Spinal cord (tissue), 10 donors: ENCODE measurements around the gene GRM8. TPM values are rescaled to one million over a fixed set of nuclear protein-coding genes. Genes with fewer than 3 reads are reported as not detected.
"Not testable (repeated sequence)": the region's sequence is repeated elsewhere in the genome, so short reads cannot be mapped to it uniquely, and the experiment has no call there.

Source experiments
- DNase-seq, 6 donors: peaks; one replicate each; pipeline versions ENCODE4 v3.0.0 to v3.0.0-alpha.2; 2013 to 2015; ENCODE audit warnings: low spot score in 6 of 6, low read depth in 4 of 6
- H3K27ac ChIP-seq: one replicate; pipeline ENCODE4 v1.5.1; 2013; ENCODE audit warnings: low read depth, low read length, control low read depth
- H3K27me3 ChIP-seq: one replicate; pipeline ENCODE4 v1.6.1; 2013; ENCODE audit warnings: low read length; ENCODE audit not compliant: control insufficient read depth, insufficient read depth
- H3K36me3 ChIP-seq: one replicate; pipeline ENCODE4 v1.6.1; 2013; ENCODE audit warnings: low read length; ENCODE audit not compliant: control insufficient read depth, insufficient read depth
- H3K4me1 ChIP-seq: one replicate; pipeline ENCODE4 v1.6.1; 2013; ENCODE audit warnings: low read length; ENCODE audit not compliant: control insufficient read depth, insufficient read depth
- H3K4me3 ChIP-seq: one replicate; pipeline ENCODE4 v1.5.1; 2013; ENCODE audit warnings: low read depth, low read length, control low read depth
- H3K9me3 ChIP-seq: one replicate; pipeline ENCODE4 v1.6.1; 2013; ENCODE audit warnings: low read length; ENCODE audit not compliant: control insufficient read depth, insufficient read depth
- WGBS: methylation state at CpG from one replicate; pipeline ENCODE4 v1.1.5; 2013; ENCODE audit warnings: missing lambda C conversion rate; ENCODE audit not compliant: insufficient coverage; 5-methylcytosine and 5-hydroxymethylcytosine counted together
- polyA plus RNA-seq, 2 donors: library from polyadenylated mRNA; unstranded; fragments of 120-200 nt; gene quantifications; one replicate each; pipeline ENCODE4 v1.2.1, GENCODE V29; 2013; ENCODE audit not compliant: insufficient read length in 2 of 2
- total RNA-seq, 2 donors: library from RNA; depleted of rRNA in 1 of 2; stranded (reverse); fragments of 120-200 nt in 1 of 2; fragments of >200 nt in 1 of 2; gene quantifications; one replicate each; pipeline versions ENCODE4 v1.2.3 to v1.2.4, GENCODE V29; 2013 to 2014
- donor health status: healthy.

GRM8 gene
- total and polyA plus RNA-seq, 4 donors: 15.6 to 26.1 (median 20.7) TPM

- Histone ChIP-seq H3K27me3 (no peaks in the 10 kb centered on the region), H3K9me3 (no peaks in the 10 kb centered on the region), H3K27ac (no peak overlapping the region), H3K4me1 (no peaks in the 10 kb centered on the region), H3K4me3 (no peak overlapping the region), H3K36me3 (no peaks in the 10 kb centered on the region)
- DNase-seq: no peak
These were observed 321.2 kb downstream of the GRM8 start for GRCh38 chr7:126931581-126931980.

- no peaks in the 10 kb centered on the region for H3K4me1 ChIP-seq
- no peaks in the 10 kb centered on the region for H3K9me3 ChIP-seq
- no peak for DNase-seq
- H3K27ac ChIP-seq: no peak overlapping the region
- no peak overlapping the region for H3K4me3 ChIP-seq
- WGBS: 74% methylated on average over 2 of the region's 2 CpGs
- no peaks in the 10 kb centered on the region for H3K27me3 ChIP-seq
- H3K36me3 ChIP-seq: no peaks in the 10 kb centered on the region
These were observed 322.6 kb downstream of the GRM8 start for GRCh38 chr7:126930166-126930565.

GRCh38 chr7:126924477-126924876, 328.3 kb downstream of the GRM8 start:
- no peak for DNase-seq

GRCh38 chr7:126911627-126912026, 341.1 kb downstream of the GRM8 start:
- 100% methylated on average over 1 of the region's 4 CpGs for WGBS
- not testable (repeated sequence) for H3K4me1 ChIP-seq, H3K27me3 ChIP-seq, DNase-seq, H3K4me3 ChIP-seq, H3K36me3 ChIP-seq, H3K9me3 ChIP-seq, H3K27ac ChIP-seq

More at GRCh38 chr7:126924477-126924876, 328.3 kb downstream of the GRM8 start:
- Histone ChIP-seq H3K27me3 (no peaks in the 10 kb centered on the region), H3K4me1 (no peaks in the 10 kb centered on the region), H3K36me3 (no peaks in the 10 kb centered on the region), H3K4me3 (no peak overlapping the region), H3K27ac (no peak overlapping the region), H3K9me3 (no peaks in the 10 kb centered on the region)
- WGBS: no CpG with 5 or more reads among the region's 2 CpGs

GRCh38 chr7:126908564-126908963, 344.2 kb downstream of the GRM8 start:
- H3K4me1 ChIP-seq, DNase-seq, H3K27me3 ChIP-seq, H3K27ac ChIP-seq, H3K9me3 ChIP-seq, H3K36me3 ChIP-seq, H3K4me3 ChIP-seq: not testable (repeated sequence)

GRCh38 chr7:126907657-126908056, 345.1 kb downstream of the GRM8 start:
- H3K27me3 ChIP-seq, H3K4me1 ChIP-seq, H3K4me3 ChIP-seq, H3K27ac ChIP-seq, H3K36me3 ChIP-seq, H3K9me3 ChIP-seq: not testable (repeated sequence)
- DNase-seq: peak in 1 of 6 donors; percentile 7
- 77% methylated on average over 4 of the region's 6 CpGs for WGBS

- H3K4me1 ChIP-seq, DNase-seq, H3K27me3 ChIP-seq, H3K9me3 ChIP-seq, H3K4me3 ChIP-seq, H3K36me3 ChIP-seq, H3K27ac ChIP-seq: not testable (repeated sequence)
- no CpG with 5 or more reads among the region's 2 CpGs for WGBS
These were observed 347.5 kb downstream of the GRM8 start for GRCh38 chr7:126905255-126905654.

GRCh38 chr7:126901041-126901765, 351.5 kb downstream of the GRM8 start:
- not testable (repeated sequence) for H3K9me3 ChIP-seq, H3K4me3 ChIP-seq, H3K27ac ChIP-seq, DNase-seq, H3K36me3 ChIP-seq, H3K4me1 ChIP-seq, H3K27me3 ChIP-seq
- WGBS: 82% methylated on average over 3 of the region's 6 CpGs

- DNase-seq: peak in 4 of 6 donors; percentile 4 to 71 (median 30)
- H3K27ac ChIP-seq, H3K4me1 ChIP-seq, H3K36me3 ChIP-seq, H3K9me3 ChIP-seq, H3K27me3 ChIP-seq, H3K4me3 ChIP-seq: not testable (repeated sequence)
- WGBS: 13% methylated on average over 1 of the region's 1 CpG
These were observed 364.8 kb downstream of the GRM8 start for GRCh38 chr7:126887980-126888379.

GRCh38 chr7:126887560-126887959, 365.2 kb downstream of the GRM8 start:
- not testable (repeated sequence) for H3K27ac ChIP-seq

More at GRCh38 chr7:126887560-126887959, 365.2 kb downstream of the GRM8 start:
- not testable (repeated sequence) for H3K27me3 ChIP-seq, H3K4me3 ChIP-seq, H3K9me3 ChIP-seq, H3K4me1 ChIP-seq, H3K36me3 ChIP-seq
- peak in 2 of 6 donors; percentile 24 to 29 for DNase-seq
- WGBS: no CpG with 5 or more reads among the region's 4 CpGs
